ENCODE measurements around the gene NCAM2. TPM values are rescaled to one million over a fixed set of nuclear protein-coding genes. Genes with fewer than 3 reads are reported as not detected.

NCAM2 gene
- total RNA-seq, 4 donors from 2014 or later, result 3.2 to 9.1 (median 4.6) TPM

GRCh38 chr21:21297211-21297610, 299.0 kb downstream of the NCAM2 start:
- WGBS, 2 donors (ENCODE audit: low coverage in 1 of 2), result 79 to 94% methylated on average over 2 of the region's 2 CpGs
- Histone ChIP-seq H3K36me3 (no peaks in the 10 kb centered on the region), H3K27me3 (no peaks in the 10 kb centered on the region), H3K4me3 (no peak overlapping the region), H3K4me1 (no peaks in the 10 kb centered on the region), H3K9me3 (no peaks in the 10 kb centered on the region), H3K27ac (no peak overlapping the region)
- no peak for ATAC-seq
- TF ChIP-seq CTCF (IDR thresholded peaks at IDR 0.05) (no peak), POLR2AphosphoS5 (IDR thresholded peaks at IDR 0.05) (no peak), EP300 (IDR thresholded peaks at IDR 0.05) (no peak), POLR2A (IDR thresholded peaks at IDR 0.05) (no peak)

DNA sequence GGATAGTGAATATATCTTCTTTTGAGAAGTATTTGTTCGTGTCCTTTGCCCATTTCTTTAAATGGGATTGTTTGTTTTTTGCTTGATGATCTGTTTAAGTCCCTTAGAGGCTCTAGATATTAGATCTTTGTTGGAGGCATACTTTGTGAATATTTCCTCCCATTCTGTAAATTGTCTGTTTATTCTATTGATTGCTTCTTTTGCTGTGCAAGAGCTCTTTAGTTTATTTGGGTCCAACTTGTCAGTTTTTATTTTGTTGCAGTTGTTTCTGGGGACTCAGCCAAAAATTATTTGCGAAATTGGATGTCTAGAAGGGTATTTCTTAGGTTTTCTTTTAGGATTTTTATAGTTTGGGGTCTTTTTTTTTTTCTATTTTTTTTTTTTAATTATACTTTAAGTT, 302.8 kb downstream of the NCAM2 start:
- TF ChIP-seq POLR2AphosphoS5 (IDR thresholded peaks at IDR 0.05) (no peak), EP300 (IDR thresholded peaks at IDR 0.05) (no peak), POLR2A (IDR thresholded peaks at IDR 0.05) (no peak), CTCF (IDR thresholded peaks at IDR 0.05) (no peak)
- no peak overlapping the region for H3K27ac ChIP-seq
- H3K9me3 ChIP-seq, result no peaks in the 10 kb centered on the region
- H3K27me3 ChIP-seq, result no peaks in the 10 kb centered on the region
- no peak overlapping the region for H3K4me3 ChIP-seq
- no peaks in the 10 kb centered on the region for H3K4me1 ChIP-seq
- no peaks in the 10 kb centered on the region for H3K36me3 ChIP-seq
- 68 to 100% methylated on average over 1 to 2 of the region's 2 CpGs for WGBS, 2 donors (ENCODE audit: low coverage in 1 of 2)
- no peak for ATAC-seq

DNA sequence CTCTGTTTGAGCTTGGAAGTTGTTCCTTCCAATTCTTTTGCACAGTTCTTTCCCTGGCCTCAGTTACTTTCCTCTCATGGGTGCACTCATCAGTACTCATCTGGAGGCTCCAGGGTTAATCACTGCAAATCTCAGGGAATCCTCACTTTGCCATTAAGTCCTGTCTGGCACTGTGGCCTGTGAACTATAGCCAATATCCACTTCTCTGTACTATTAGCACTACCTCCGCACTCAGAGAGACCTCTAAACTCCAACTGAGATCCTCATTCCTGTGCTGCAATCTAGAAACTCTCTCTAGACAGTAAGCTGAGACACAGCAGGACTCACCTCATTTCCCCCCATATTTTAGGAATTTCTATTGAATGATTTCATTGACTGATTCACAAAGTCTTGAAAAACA, 311.3 kb downstream of the NCAM2 start:
- Histone ChIP-seq H3K4me1 (no peaks in the 10 kb centered on the region), H3K9me3 (no peaks in the 10 kb centered on the region), H3K27me3 (no peaks in the 10 kb centered on the region), H3K36me3 (no peaks in the 10 kb centered on the region), H3K4me3 (no peak overlapping the region), H3K27ac (no peak overlapping the region)
- no peak for TF ChIP-seq CTCF (IDR thresholded peaks at IDR 0.05)
- no peak for TF ChIP-seq POLR2AphosphoS5 (IDR thresholded peaks at IDR 0.05)
- no peak for TF ChIP-seq POLR2A (IDR thresholded peaks at IDR 0.05)
- no peak for TF ChIP-seq EP300 (IDR thresholded peaks at IDR 0.05)
- no peak for ATAC-seq
- WGBS, 2 donors (ENCODE audit: low coverage in 1 of 2), result 75 to 86% methylated on average over 1 of the region's 1 CpG

GRCh38 chr21:21324297-21324696, 326.1 kb downstream of the NCAM2 start:
- Histone ChIP-seq H3K4me3 (no peak overlapping the region), H3K9me3 (peaks cover 0 to 6% (median 0%) of the 10 kb centered on the region in 3 donors), H3K27ac (no peak overlapping the region), H3K36me3 (no peaks in the 10 kb centered on the region), H3K4me1 (no peaks in the 10 kb centered on the region), H3K27me3 (no peaks in the 10 kb centered on the region)
- WGBS, 2 donors (ENCODE audit: low coverage in 1 of 2), result 85 to 88% methylated on average over 5 of the region's 5 CpGs
- TF ChIP-seq EP300 (IDR thresholded peaks at IDR 0.05), result no peak
- no peak for TF ChIP-seq POLR2A (IDR thresholded peaks at IDR 0.05)
- TF ChIP-seq POLR2AphosphoS5 (IDR thresholded peaks at IDR 0.05), result no peak
- no peak for TF ChIP-seq CTCF (IDR thresholded peaks at IDR 0.05)
- no peak for ATAC-seq

DNA sequence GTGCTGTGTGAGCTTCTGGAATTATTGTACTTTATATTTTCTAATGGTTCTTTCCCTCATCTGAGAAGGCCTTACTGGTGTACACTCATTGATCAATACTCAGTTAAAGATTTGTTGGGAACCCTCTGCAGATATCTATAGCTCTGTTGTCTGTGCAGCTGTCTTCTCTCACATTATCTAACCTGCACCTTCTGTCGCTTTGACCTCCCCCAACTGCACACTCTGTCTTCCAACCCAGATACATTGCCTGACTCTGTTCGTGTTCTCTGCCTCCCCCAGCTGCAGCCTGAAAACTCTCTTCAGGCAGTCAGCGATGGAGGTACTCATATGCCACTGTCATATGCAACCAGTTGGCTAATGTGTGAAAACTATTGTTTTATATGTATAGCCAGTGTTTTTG, 334.3 kb downstream of the NCAM2 start:
- no peak for ATAC-seq
- no peaks in the 10 kb centered on the region for H3K36me3 ChIP-seq
- TF ChIP-seq EP300 (IDR thresholded peaks at IDR 0.05), result no peak
- TF ChIP-seq CTCF (IDR thresholded peaks at IDR 0.05), result no peak
- H3K4me3 ChIP-seq, result no peak overlapping the region
- WGBS, 2 donors (ENCODE audit: low coverage in 1 of 2), result 61 to 79% methylated on average over 3 of the region's 3 CpGs
- H3K4me1 ChIP-seq, result no peaks in the 10 kb centered on the region
- no peak overlapping the region for H3K27ac ChIP-seq
- no peaks in the 10 kb centered on the region for H3K27me3 ChIP-seq
- no peaks in the 10 kb centered on the region for H3K9me3 ChIP-seq
